BE2C (cell line): ENCODE measurements around the gene SLC45A1.
A peak's percentile ranks its signal among the peaks of the same experiment; 100 is the strongest.

ENCODE experiments used
- DNase-seq: peaks from one replicate; pipeline ENCODE4 v3.0.0-alpha.2; 2020
- H3K27me3 ChIP-seq: fragments of 250-450 bp; sonication (Bioruptor Pico); 2 replicates; pipeline ENCODE4 v1.5.1; 2020; ENCODE audit warnings: mild to moderate bottlenecking
- H3K36me3 ChIP-seq: fragments of 250-450 bp; sonication (Bioruptor Pico); 2 replicates; pipeline ENCODE4 v1.5.1; 2020; ENCODE audit warnings: mild to moderate bottlenecking
- H3K4me1 ChIP-seq: fragments of 250-450 bp; sonication (Bioruptor Pico); 2 replicates; pipeline ENCODE4 v1.5.1; 2020
- H3K4me3 ChIP-seq: 2 replicates; pipeline ENCODE4 v1.5.1; 2011; ENCODE audit warnings: low read depth, low read length
- H3K9me3 ChIP-seq: fragments of 250-450 bp; sonication (Bioruptor Pico); 2 replicates; pipeline ENCODE4 v1.5.1; 2020
- TF ChIP-seq, protein P1 (sequence below): IDR thresholded peaks from 2 replicates; pipeline ENCODE4 v1.5.1; 2012; ENCODE audit warnings: mild to moderate bottlenecking, low read depth, low read length

SLC45A1 gene

DNA sequence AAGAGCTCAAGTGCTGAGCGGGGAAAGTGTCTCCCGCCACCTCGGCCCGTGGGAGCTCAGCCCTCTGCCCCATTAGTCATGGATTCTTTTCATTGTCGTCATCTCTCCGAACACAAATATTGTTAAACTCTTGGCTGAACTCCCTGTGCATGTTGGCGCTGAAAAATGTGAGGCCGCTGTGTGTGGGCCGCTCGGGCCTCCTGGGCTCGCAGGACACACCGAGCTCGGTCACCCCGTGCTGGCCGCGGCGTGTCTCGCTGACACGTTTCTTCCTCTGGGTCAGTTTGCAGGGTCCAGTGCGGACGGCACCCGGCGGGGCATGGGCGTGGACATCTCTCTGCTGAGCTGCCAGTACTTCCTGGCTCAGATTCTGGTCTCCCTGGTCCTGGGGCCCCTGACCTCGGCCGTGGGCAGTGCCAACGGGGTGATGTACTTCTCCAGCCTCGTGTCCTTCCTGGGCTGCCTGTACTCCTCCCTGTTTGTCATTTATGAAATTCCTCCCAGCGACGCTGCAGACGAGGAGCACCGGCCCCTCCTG lies 25.6 kb downstream of the SLC45A1 start:
- DNase-seq: no peak
- H3K27me3 ChIP-seq: no peaks in the 10 kb centered on the region

DNA sequence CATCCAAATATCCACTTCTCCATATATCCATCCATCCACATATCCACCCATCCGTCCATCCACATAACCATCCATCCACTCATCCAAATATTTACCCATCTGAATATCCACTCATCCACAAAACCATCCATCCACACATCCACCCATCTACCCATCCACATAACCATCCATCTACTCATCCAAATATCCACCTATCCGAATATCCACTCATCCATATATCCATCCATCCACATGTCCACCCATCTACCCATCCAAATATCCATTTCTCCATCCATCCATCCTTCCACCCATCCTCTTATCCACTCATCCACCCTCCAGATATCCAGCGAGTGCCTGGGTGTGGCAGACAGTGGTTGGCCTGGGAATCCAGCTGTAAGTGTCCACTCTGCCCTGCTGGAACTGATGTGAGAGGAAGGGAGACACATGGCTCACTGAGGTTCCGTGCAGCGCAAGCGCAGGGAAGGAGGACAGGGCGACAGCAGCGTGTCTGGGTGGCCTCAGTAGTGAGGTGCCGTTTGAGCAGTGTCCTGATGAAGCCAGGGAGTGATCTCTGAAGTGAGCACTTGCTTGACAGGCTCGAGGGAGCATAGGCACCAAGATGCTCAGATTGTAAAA lies 27.1 kb downstream of the SLC45A1 start:
- H3K9me3 ChIP-seq: no peaks in the 10 kb centered on the region
- no peaks in the 10 kb centered on the region for H3K36me3 ChIP-seq
- peaks cover 7% of the 10 kb centered on the region for H3K4me1 ChIP-seq
- no peak for DNase-seq
- TF ChIP-seq, protein P1, sequence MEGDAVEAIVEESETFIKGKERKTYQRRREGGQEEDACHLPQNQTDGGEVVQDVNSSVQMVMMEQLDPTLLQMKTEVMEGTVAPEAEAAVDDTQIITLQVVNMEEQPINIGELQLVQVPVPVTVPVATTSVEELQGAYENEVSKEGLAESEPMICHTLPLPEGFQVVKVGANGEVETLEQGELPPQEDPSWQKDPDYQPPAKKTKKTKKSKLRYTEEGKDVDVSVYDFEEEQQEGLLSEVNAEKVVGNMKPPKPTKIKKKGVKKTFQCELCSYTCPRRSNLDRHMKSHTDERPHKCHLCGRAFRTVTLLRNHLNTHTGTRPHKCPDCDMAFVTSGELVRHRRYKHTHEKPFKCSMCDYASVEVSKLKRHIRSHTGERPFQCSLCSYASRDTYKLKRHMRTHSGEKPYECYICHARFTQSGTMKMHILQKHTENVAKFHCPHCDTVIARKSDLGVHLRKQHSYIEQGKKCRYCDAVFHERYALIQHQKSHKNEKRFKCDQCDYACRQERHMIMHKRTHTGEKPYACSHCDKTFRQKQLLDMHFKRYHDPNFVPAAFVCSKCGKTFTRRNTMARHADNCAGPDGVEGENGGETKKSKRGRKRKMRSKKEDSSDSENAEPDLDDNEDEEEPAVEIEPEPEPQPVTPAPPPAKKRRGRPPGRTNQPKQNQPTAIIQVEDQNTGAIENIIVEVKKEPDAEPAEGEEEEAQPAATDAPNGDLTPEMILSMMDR: no peak
- H3K4me3 ChIP-seq: no peak overlapping the region
- H3K27me3 ChIP-seq: no peaks in the 10 kb centered on the region

More for the DNA sequence above, 25.6 kb downstream of the SLC45A1 start:
- Histone ChIP-seq H3K4me1 (no peaks in the 10 kb centered on the region), H3K4me3 (no peak overlapping the region), H3K36me3 (no peaks in the 10 kb centered on the region), H3K9me3 (no peaks in the 10 kb centered on the region)
- TF ChIP-seq, protein P1: no peak

DNA sequence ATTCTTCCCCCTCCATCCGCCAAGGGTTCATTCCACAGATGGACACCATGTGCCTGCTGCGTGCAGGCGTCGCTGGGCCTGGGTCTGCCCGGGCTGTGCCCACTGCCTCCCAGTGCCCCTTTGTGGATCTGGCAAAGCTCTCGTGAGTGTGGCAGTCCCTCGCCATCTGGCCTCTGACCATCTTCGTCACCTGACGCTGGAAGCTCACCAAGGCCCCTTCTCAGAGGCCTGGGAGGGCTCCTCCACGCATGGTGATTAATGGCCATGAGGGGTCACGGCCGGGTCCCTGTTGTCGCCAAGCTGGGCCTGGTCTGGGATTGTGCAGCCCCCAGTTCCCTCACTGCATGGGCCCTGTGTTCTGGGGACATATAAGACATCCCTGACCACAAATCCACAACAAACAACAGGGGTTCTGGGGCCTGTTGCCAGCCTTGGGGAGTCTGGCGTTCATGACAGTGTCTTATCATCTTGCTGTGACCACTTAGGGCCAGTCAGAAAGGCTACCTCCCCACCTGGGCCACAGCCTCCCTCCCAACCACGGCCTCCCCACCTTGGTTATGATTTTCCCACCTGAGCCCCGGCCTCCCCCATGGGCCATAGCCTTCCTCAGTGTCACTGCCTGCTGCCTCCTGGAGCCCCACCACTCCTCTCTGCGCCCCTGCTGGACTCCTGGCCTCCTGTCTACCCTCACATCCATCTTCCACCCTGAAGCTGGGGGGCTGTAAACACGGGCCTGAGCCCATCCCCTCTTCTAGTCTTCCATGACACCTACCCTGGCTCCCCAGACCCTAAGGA lies 27.9 kb downstream of the SLC45A1 start:
- Histone ChIP-seq H3K4me3 (no peak overlapping the region), H3K36me3 (no peaks in the 10 kb centered on the region), H3K9me3 (no peaks in the 10 kb centered on the region), H3K27me3 (no peaks in the 10 kb centered on the region), H3K4me1 (peaks cover 7% of the 10 kb centered on the region)
- no peak for DNase-seq
- TF ChIP-seq, protein P1: no peak

DNA sequence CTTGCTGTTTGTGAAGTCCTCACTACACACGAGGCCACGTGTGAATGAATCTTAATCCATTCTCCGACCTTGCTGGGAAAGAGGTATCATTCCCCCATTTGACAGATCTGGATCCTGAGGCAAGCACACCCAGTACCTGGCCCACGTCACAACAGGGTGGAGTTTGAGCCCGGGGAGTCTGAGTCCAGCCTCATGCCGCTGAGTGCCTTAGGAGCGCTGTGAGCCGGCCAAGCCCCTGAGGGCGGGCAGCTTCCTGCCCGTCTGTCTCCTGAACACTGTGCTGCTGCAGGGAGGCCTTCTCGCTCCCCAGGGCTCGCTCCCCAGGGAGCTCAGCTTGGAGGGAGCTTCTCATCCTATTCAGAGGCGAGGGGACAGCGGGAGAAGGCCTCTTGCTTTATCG lies 29.7 kb downstream of the SLC45A1 start:
- Histone ChIP-seq H3K4me3 (no peak overlapping the region), H3K27me3 (no peaks in the 10 kb centered on the region), H3K4me1 (peaks cover 7% of the 10 kb centered on the region), H3K9me3 (no peaks in the 10 kb centered on the region), H3K36me3 (no peaks in the 10 kb centered on the region)
- DNase-seq: peak; percentile 39
- TF ChIP-seq, protein P1: no peak

DNA sequence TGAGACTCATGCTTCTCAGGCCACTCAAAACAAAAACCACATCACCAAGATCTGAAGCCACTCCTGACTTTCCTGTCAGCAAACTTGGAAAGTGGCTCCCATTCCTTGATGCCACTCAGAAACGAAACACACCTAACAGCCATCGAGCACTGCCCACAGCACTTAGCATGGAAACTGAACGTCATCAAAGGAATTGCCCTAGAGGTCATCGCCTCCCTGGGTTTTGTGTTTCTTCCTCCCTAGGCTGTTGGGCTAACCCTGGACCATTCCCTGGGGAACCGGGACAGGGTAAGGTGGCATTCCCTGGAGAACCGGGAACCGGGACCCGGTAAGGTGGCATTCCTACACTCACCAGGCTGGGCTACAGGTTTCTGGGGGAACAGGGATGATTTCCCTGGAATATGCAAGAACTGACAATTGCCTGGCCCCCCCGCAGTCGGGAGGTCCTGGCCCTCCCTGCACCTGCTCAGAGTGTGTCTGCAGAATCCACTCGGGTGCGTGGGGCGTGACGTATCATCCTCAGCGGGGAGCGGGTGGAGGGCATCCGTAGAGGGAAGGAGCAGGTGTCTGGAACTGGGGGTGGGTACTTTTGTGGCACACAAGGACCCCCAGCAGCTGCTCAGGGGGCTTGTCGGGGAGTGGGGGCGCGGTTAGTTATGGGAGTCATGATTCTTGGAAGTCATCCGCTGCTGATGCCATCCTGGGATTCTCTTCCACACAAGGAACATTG lies 30.3 kb downstream of the SLC45A1 start:
- no peaks in the 10 kb centered on the region for H3K36me3 ChIP-seq
- no peaks in the 10 kb centered on the region for H3K27me3 ChIP-seq
- H3K4me1 ChIP-seq: peaks cover 7% of the 10 kb centered on the region
- DNase-seq: no peak
- no peak overlapping the region for H3K4me3 ChIP-seq
- TF ChIP-seq, protein P1: no peak
- H3K9me3 ChIP-seq: no peaks in the 10 kb centered on the region
